ENCODE measurements around the gene CMC4. TPM values are rescaled to one million over a fixed set of nuclear protein-coding genes. Genes with fewer than 3 reads are reported as not detected.
A peak's percentile ranks its signal among the peaks of the same experiment; 100 is the strongest.

CMC4 gene
- total and polyA plus RNA-seq, 9 of the 15 experiments (the other 6 are each of a cell fraction or from before 2014, with no cell fraction given) = 3.5 to 16.9 (median 8.2) TPM

DNA sequence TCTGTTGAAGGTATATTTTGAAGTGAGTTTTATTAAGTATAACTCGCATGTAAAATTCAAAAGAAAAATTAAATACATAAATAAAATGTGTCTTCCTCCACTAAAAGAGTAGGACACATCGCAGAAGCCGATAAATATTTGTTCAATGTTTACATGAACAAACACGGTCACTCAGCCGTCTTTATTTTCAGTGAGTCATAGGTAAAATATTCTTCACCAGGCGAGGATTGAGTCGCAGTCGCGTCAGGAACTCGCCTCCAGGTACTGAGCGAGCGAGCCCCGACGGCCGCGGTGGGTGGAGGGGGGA lies 44.6 kb downstream of the CMC4 start (continued):
- TF ChIP-seq TFAM (CRISPR knock-in tag; conservative IDR thresholded peaks at IDR 0.05) (no peak), GTF2E2 (tag; IDR thresholded peaks at IDR 0.05) (0 out of 2 replicates have a peak, but pooled peaks have one; percentile 0), DPF2 (IDR thresholded peaks at IDR 0.05) (peak; percentile 65), THAP7 (CRISPR knock-in tag; IDR thresholded peaks at IDR 0.05) (no peak), HOXB6 (CRISPR knock-in tag; IDR thresholded peaks at IDR 0.05; ENCODE audit: borderline replicate concordance) (no peak), RBM22 (IDR thresholded peaks at IDR 0.05; ENCODE audit: low read depth, low read length, poor library complexity, severe bottlenecking) (no peak), JUND (IDR thresholded peaks at IDR 0.05; ENCODE audit: borderline replicate concordance, low read depth, low read length) (peak; percentile 75), JUND (tag; IDR thresholded peaks at IDR 0.05; ENCODE audit: borderline replicate concordance, low read depth, low read length) (peak; percentile 53; the same call in 1 of the 3 replicates), ZEB2 (IDR thresholded peaks at IDR 0.05) (0 out of 2 replicates have a peak, but pooled peaks have one; percentile 19), EGR1 (conservative IDR thresholded peaks at IDR 0.05) (peak; percentile 81)
- TF ChIP-seq, protein P1, sequence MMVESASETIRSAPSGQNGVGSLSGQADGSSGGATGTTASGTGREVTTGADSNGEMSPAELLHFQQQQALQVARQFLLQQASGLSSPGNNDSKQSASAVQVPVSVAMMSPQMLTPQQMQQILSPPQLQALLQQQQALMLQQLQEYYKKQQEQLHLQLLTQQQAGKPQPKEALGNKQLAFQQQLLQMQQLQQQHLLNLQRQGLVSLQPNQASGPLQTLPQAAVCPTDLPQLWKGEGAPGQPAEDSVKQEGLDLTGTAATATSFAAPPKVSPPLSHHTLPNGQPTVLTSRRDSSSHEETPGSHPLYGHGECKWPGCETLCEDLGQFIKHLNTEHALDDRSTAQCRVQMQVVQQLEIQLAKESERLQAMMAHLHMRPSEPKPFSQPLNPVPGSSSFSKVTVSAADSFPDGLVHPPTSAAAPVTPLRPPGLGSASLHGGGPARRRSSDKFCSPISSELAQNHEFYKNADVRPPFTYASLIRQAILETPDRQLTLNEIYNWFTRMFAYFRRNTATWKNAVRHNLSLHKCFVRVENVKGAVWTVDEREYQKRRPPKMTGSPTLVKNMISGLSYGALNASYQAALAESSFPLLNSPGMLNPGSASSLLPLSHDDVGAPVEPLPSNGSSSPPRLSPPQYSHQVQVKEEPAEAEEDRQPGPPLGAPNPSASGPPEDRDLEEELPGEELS (CRISPR knock-in tag; IDR thresholded peaks at IDR 0.05; ENCODE audit: borderline replicate concordance) = no peak
